Activated CD8-positive, alpha-beta memory T cell treated with anti-CD3 and anti-CD28 coated beads, Interleukin-2, amount 50 U/mL, for 48 hours (primary cell): ENCODE results near the gene CDK18.

Experiments used
- DNase-seq: peaks from one replicate; pipeline ENCODE4 v3.0.0-alpha.2; 2020

Gene CDK18

DNA sequence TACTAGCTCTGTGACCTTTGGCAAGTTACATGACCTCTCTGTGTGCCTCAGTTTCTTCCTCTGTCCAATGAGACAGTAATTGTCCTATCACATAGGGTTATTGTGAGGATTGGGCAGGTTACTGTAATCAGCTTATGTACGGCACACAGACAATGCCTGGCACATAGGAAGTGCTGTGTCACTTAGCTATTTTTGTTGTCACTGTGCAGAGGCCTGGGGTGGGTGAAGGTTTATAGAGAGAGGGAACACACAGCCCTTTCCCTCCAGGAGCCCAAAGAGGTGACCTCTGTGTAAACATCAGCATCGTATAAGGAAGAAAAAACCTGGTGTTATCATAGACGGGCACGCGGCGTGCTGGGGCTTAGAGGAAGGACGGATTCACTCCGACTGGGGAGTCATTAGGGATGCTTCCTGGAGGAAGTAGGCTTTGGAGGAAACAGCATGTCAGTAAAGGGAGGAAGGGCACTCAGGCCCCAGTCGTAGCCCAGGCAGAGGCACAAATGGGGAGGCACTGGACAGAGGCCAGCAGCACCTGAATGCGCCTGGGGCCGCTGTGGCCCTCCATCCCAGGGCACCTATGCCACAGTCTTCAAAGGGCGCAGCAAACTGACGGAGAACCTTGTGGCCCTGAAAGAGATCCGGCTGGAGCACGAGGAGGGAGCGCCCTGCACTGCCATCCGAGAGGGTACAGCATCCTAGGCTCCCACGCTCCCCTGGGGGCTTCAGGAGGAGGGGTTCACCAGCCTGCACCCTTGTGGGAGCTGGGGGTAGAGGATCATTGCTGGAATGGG is 21.2 kb downstream of the CDK18 start:
- DNase-seq: no peak

- DNase-seq: no peak
These were observed 22.0 kb downstream of the CDK18 start for GRCh38 chr1:205526431-205526830.

GRCh38 chr1:205527931-205528330 is 23.5 kb downstream of the CDK18 start:
- DNase-seq: no peak

- DNase-seq: no peak
These were observed 24.0 kb downstream of the CDK18 start for GRCh38 chr1:205528446-205528886.

- DNase-seq: peak; percentile 99
These were observed 24.7 kb downstream of the CDK18 start for GRCh38 chr1:205528887-205529825.

DNA sequence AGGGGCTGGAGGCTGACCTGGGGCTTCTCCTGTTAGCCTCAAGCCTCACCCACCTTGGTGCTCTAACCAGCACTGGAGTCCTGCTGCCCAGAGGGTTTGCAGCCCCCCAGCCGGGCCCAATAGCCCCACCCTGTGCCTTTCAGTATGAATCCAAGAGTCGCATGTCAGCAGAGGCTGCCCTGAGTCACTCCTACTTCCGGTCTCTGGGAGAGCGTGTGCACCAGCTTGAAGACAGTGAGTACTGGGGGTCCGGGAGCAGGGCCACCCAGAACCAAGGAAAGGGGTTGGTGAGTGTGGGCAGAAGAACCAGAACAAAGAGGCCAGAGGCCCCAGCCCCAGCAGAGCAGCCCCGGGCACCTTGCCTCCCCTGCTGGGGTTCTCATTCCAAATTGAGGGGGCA is 25.6 kb downstream of the CDK18 start:
- no peak for DNase-seq

- no peak for DNase-seq
These were observed 26.9 kb downstream of the CDK18 start for GRCh38 chr1:205531191-205532025.

GRCh38 chr1:205532026-205532898 is 27.8 kb downstream of the CDK18 start:
- no peak for DNase-seq

GRCh38 chr1:205532996-205533735 is 28.7 kb downstream of the CDK18 start:
- no peak for DNase-seq

DNA sequence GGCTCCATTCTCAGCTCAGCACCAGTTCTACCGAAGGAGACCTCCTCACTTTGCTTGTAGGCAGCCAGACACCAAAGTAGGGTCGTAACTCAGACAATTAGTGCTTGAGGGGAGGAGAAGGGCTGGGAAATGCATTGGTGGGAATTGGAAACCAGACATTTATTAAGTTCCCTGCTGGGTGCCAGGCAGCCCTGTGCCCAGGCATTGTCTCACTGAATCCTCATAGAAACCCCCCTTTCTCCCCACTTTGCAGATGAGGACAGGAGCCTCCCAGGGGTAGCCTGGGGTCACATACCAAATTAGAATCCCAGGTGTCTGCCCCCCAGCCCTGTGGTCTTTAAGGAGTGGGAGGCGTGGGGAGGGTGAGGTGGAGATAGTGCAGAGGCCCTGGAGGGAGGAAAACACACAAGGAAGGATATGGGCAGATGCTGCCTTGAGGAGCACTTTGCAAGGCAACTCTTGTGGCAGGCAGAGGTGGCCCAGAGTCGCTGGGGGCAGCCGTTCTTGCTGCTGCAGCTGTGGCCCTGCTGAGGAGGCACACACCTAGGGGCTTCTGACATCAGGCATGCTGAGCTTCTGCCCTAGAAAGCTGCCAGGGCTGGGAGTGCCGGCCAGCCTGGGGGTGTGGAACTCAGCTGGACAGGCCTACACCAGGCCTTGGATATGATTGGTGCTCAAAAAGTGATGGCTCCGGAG is 29.4 kb downstream of the CDK18 start:
- DNase-seq: no peak

DNA sequence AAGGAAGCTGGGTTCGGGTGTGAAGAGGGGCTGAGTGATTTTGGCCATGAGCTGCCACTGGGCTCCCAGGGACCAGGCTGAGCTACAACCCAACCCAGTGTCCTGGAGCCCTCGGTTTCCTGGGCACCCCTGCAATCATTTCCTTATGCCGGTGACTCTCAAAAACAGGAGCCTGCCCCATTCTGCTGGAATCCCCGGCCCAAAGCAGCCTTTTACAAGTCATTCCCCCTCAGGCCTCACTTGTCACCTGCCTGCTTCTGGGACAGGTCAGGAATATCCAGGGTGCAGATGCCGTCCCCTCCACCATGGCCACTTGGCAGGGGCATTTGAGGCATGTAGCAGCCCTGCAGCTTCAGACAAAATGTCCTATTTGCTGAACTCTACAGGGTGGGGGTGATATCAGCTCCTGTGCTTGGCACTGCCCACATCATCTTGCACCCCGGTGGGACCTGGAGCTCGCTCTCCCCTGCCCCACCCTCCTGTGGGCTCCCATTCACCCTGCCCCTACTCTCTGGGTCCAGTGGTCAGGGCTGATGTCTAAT is 30.0 kb downstream of the CDK18 start:
- no peak for DNase-seq

DNA sequence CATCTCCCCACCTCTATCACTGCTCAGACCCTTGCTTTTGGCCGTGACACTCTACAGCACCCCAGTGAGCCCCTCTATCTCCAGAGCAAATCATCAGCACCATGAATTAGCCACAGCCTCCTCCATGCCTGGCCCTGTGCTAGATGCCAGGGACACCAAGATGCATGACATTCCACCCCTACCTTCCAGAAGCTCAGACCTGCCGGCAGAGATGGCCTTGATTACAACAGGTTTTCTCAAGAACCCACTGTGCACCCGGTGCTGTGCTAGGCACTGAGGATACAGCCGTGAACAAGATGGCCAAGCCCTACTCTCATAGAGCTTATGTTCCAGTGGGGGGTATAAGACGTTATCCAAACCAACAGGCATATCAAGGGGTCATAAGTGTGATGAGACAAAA is 30.6 kb downstream of the CDK18 start:
- peak; percentile 40 for DNase-seq

- peak; percentile 44 for DNase-seq
These were observed 31.6 kb downstream of the CDK18 start for GRCh38 chr1:205535866-205536758.

- peak; percentile 51 for DNase-seq
These were observed 32.4 kb downstream of the CDK18 start for GRCh38 chr1:205536759-205537361.

- peak; percentile 25 for DNase-seq
These were observed 33.0 kb downstream of the CDK18 start for GRCh38 chr1:205537386-205538018.

DNA sequence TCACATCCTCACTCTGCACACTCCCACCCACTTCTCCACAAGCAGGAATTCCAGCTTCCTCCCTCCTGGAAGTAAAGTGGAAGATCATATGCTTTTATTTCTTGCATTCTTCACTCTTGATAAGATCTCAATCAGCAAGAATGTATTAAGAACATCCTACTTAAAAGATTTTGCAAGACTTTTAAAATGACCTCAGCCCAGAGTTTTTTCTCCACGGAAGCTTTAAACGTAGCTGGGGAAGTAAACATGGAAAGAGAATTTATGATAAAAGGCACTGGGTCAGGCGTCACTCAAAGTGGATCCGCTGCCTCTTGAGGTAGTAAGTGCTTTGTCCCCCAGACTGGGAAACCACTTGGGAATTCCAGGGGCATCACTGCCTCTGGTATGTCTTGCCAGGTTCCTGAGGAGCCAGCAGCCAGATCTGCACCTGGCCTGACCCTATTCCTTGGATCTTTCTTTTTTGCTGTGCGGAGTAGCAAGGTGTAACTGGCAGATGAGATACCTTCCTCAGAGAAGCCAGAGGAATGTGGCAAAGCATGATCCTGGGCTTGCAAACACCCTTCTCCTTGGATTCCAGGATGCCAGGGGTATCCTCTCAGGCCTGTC is 33.9 kb downstream of the CDK18 start:
- peak; percentile 22 for DNase-seq

DNA sequence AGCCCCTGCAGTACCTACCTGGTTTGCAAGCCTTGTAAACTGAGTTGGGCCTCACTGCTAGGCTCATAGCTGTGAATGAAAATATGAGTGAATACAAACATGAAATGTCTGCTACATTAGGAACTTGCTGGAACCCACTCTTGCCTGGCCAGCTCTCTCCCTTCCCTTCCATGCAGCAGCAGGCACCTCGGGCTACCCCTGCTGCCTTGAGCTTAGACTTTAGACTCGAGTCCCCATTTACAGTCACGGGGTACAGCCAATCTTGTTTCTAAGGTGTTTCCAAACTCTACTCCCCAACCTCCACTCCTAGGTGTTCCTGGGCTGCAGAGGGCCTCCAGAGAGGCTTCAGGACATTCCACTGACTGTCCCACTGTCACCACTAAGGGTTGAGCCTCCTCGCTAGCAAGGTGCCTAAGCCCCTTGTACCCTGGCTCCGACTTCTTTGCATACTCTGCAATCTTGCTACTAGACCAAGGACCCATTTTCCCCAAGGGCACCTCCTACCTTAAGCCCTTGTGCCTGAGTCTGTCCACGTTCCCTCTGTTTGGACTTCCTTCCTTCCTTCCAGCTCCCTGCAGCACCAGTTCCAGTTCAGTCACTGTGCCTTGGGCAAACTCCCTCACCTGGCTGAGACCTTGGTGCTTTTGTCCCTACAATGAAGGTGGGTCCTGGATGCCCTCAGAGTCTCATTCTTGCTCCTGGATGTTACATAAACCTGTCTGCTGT is 36.9 kb downstream of the CDK18 start:
- peak; percentile 40 for DNase-seq
